Neural crest cell (in vitro differentiated cells): ENCODE measurements around the gene ATP9B. TPM values are rescaled to one million over a fixed set of nuclear protein-coding genes. Genes with fewer than 3 reads are reported as not detected.
"Not testable (repeated sequence)": the region's sequence is repeated elsewhere in the genome, so short reads cannot be mapped to it uniquely, and the experiment has no call there.

Experiments
- DNase-seq: peaks from one replicate; pipeline ENCODE4 v3.0.0; 2021; ENCODE audit warnings: low read depth, mixed read lengths, low spot score
- H3K27ac Mint-ChIP-seq: one replicate; pipeline ENCODE4 v1.8.0; 2021; ENCODE audit warnings: mild to moderate bottlenecking, mixed read lengths; ENCODE audit not compliant: unreplicated experiment
- H3K27me3 Mint-ChIP-seq: 2 replicates; pipeline ENCODE4 v1.8.0; 2021; ENCODE audit warnings: low read depth, mild to moderate bottlenecking, mixed read lengths
- H3K36me3 Mint-ChIP-seq: 2 replicates; pipeline ENCODE4 v1.8.0; 2021; ENCODE audit warnings: low read depth, mild to moderate bottlenecking, mixed read lengths
- H3K4me1 Mint-ChIP-seq: 2 replicates; pipeline ENCODE4 v1.8.0; 2021; ENCODE audit warnings: mixed read lengths
- H3K4me3 Mint-ChIP-seq: one replicate; pipeline ENCODE4 v1.8.0; 2021; ENCODE audit warnings: mild to moderate bottlenecking, mixed read lengths
- H3K9me3 Mint-ChIP-seq: 2 replicates; pipeline ENCODE4 v1.8.0; 2021; ENCODE audit warnings: mixed read lengths
- CTCF ChIP-seq: fragments of 200-600 bp; sonication (generic); conservative IDR thresholded peaks from 2 replicates; pipeline ENCODE4 v1.5.0; 2021; ENCODE audit warnings: antibody characterized with exemption, mild to moderate bottlenecking
- total RNA-seq: library from RNA; stranded (reverse); gene quantifications from 2 replicates; pipeline ENCODE4 v1.2.1, GENCODE V29; 2021

Gene ATP9B
- total RNA-seq, 1 donor from 2014 or later = 32.9 TPM

- Mint-ChIP-seq H3K36me3 (peaks cover 9% of the 10 kb centered on the region), H3K27ac (no peak overlapping the region), H3K27me3 (no peaks in the 10 kb centered on the region), H3K4me1 (peaks cover 9% of the 10 kb centered on the region), H3K4me3 (no peak overlapping the region), H3K9me3 (no peaks in the 10 kb centered on the region)
- no peak for TF ChIP-seq CTCF
- DNase-seq = no peak
Measured at GRCh38 chr18:79372991-79373390, 303.8 kb downstream of the ATP9B start.

- Mint-ChIP-seq H3K27ac (no peak overlapping the region), H3K36me3 (peaks cover 7% of the 10 kb centered on the region), H3K4me3 (no peak overlapping the region), H3K9me3 (no peaks in the 10 kb centered on the region), H3K27me3 (no peaks in the 10 kb centered on the region), H3K4me1 (peaks cover 11% of the 10 kb centered on the region)
- no peak for DNase-seq
- TF ChIP-seq CTCF = no peak
Measured at GRCh38 chr18:79373736-79374135, 304.5 kb downstream of the ATP9B start.

- no peak for TF ChIP-seq CTCF
- H3K27ac Mint-ChIP-seq = no peak overlapping the region
- DNase-seq = no peak
- H3K27me3 Mint-ChIP-seq = no peaks in the 10 kb centered on the region
- H3K4me3 Mint-ChIP-seq = no peak overlapping the region
- H3K9me3 Mint-ChIP-seq = no peaks in the 10 kb centered on the region
- H3K4me1 Mint-ChIP-seq = peaks cover 16% of the 10 kb centered on the region
- H3K36me3 Mint-ChIP-seq = peaks cover 7% of the 10 kb centered on the region
Measured at GRCh38 chr18:79374408-79375171, 305.4 kb downstream of the ATP9B start.

GRCh38 chr18:79375441-79376154 lies 306.4 kb downstream of the ATP9B start:
- no peak for DNase-seq
- no peak overlapping the region for H3K27ac Mint-ChIP-seq
- H3K4me1 Mint-ChIP-seq = peaks cover 16% of the 10 kb centered on the region
- no peaks in the 10 kb centered on the region for H3K9me3 Mint-ChIP-seq
- H3K27me3 Mint-ChIP-seq = no peaks in the 10 kb centered on the region
- no peak for TF ChIP-seq CTCF
- peaks cover 7% of the 10 kb centered on the region for H3K36me3 Mint-ChIP-seq
- H3K4me3 Mint-ChIP-seq = no peak overlapping the region

GRCh38 chr18:79376661-79377060 lies 307.5 kb downstream of the ATP9B start:
- not testable (repeated sequence) for DNase-seq, H3K27ac Mint-ChIP-seq, H3K36me3 Mint-ChIP-seq, H3K9me3 Mint-ChIP-seq, H3K27me3 Mint-ChIP-seq, H3K4me3 Mint-ChIP-seq
- peaks cover 13% of the 10 kb centered on the region for H3K4me1 Mint-ChIP-seq
